OCI-LY7 (cell line): ENCODE measurements around the gene MPI. TPM values are rescaled to one million over a fixed set of nuclear protein-coding genes. Genes with fewer than 3 reads are reported as not detected.

Experiments used
- BruUV-seq: library from RNA; stranded (reverse); fragments of 400-500 nt; replicated peaks from 2 replicates; lab custom pipeline; 2021; lab: Mats Ljungman, UMichigan
- CTCF ChIA-PET: fragments of 300-600 bp; sonication (Branson Sonifier 250); formaldehyde crosslinking; loops from one replicate; lab custom pipeline; 2022; ENCODE audit warnings: antibody characterized with exemption; ENCODE audit not compliant: unreplicated experiment; lab: Charles Lee
- POLR2A ChIA-PET: fragments of 300-600 bp; sonication (Branson Sonifier 250); formaldehyde crosslinking; loops from one replicate; lab custom pipeline; 2022; ENCODE audit warnings: antibody characterized with exemption; lab: Charles Lee
- DNase-seq: peaks from one replicate; pipeline ENCODE4 v3.0.0-alpha.2; 2015; ENCODE audit warnings: low spot score
- H2AFZ ChIP-seq: fragments of 200-600 bp; sonication (generic), shearing (Covaris generic); 2 replicates; pipeline ENCODE4 v1.6.1; 2014; ENCODE audit warnings: mild to moderate bottlenecking, antibody characterized with exemption, low read length, moderate library complexity
- H3K27ac ChIP-seq: fragments of 200-600 bp; sonication (generic); 2 replicates; pipeline ENCODE4 v1.5.1; 2014; ENCODE audit warnings: mixed run types, low read depth, mild to moderate bottlenecking, moderate library complexity, low read length, inconsistent platforms; ENCODE audit not compliant: poor library complexity, severe bottlenecking
- H3K36me3 ChIP-seq: fragments of 200-600 bp; sonication (generic); 2 replicates; pipeline ENCODE4 v1.6.1; 2014; ENCODE audit warnings: mild to moderate bottlenecking, antibody characterized with exemption, low read length, moderate library complexity, mixed read lengths; ENCODE audit not compliant: insufficient read depth
- H3K4me1 ChIP-seq: fragments of 200-600 bp; sonication (generic); 2 replicates; pipeline ENCODE4 v1.5.1; 2014; ENCODE audit warnings: mild to moderate bottlenecking, low read length; ENCODE audit not compliant: insufficient read depth, poor library complexity, severe bottlenecking
- H3K4me2 ChIP-seq: fragments of 200-600 bp; sonication (generic); 2 replicates; pipeline ENCODE4 v1.6.1; 2014; ENCODE audit warnings: mild to moderate bottlenecking, low read length
- H3K4me3 ChIP-seq: fragments of 200-600 bp; sonication (generic); 2 replicates; pipeline ENCODE4 v1.5.1; 2014; ENCODE audit warnings: mild to moderate bottlenecking, low read depth, low read length; ENCODE audit not compliant: poor library complexity, severe bottlenecking
- H3K79me2 ChIP-seq: fragments of 200-600 bp; sonication (generic); 2 replicates; pipeline ENCODE4 v1.6.1; 2016; ENCODE audit warnings: low read depth, mild to moderate bottlenecking, low read length, moderate library complexity, mixed read lengths; ENCODE audit not compliant: insufficient read depth
- H3K9me2 ChIP-seq: fragments of 200-600 bp; sonication (generic); 2 replicates; pipeline ENCODE4 v1.6.1; 2016; ENCODE audit warnings: mild to moderate bottlenecking, low read length, mixed read lengths; ENCODE audit not compliant: insufficient read depth
- H3K9me3 ChIP-seq: fragments of 200-600 bp; sonication (generic); 2 replicates; pipeline ENCODE4 v1.6.1; 2014; ENCODE audit warnings: mild to moderate bottlenecking, mixed run types, low read length, mixed read lengths
- H4K20me1 ChIP-seq: fragments of 200-600 bp; sonication (generic); 2 replicates; pipeline ENCODE4 v1.6.1; 2014; ENCODE audit warnings: mild to moderate bottlenecking, antibody characterized with exemption, low read length, moderate library complexity, mixed read lengths; ENCODE audit not compliant: insufficient read depth
- EZH2phosphoT487 ChIP-seq: fragments of 200-600 bp; sonication (generic); IDR thresholded peaks from 2 replicates; pipeline ENCODE4 v1.6.1; 2018; ENCODE audit warnings: low read depth, borderline replicate concordance, mild to moderate bottlenecking, mixed run types, antibody characterized with exemption, low read length, moderate library complexity, mixed read lengths
- intact Hi-C: fragments of 100-400 bp; cut with micrococcal nuclease; formaldehyde crosslinking; loops from one replicate; pipeline ENCODE4 v1.10.0; 2022; ENCODE audit not compliant: unreplicated experiment
- total RNA-seq, 2 experiments: library from RNA; depleted of rRNA in 1 of 2; stranded (reverse); fragments of >200 nt in 1 of 2; shearing (Covaris generic) in 1 of 2; gene quantifications; 2 replicates each; pipeline ENCODE4 v1.2.3, GENCODE V29; 2014 to 2022
- TF ChIP-seq, protein P1 (sequence below): fragments of 200-600 bp; sonication (generic); conservative IDR thresholded peaks from 2 replicates; pipeline ENCODE4 v1.5.1; 2014; ENCODE audit warnings: mild to moderate bottlenecking, antibody characterized with exemption, low read length, moderate library complexity, mixed read lengths

The MPI gene
- total RNA-seq, 2 experiments from 2014 or later, result 58.9 to 67.2 TPM

DNA sequence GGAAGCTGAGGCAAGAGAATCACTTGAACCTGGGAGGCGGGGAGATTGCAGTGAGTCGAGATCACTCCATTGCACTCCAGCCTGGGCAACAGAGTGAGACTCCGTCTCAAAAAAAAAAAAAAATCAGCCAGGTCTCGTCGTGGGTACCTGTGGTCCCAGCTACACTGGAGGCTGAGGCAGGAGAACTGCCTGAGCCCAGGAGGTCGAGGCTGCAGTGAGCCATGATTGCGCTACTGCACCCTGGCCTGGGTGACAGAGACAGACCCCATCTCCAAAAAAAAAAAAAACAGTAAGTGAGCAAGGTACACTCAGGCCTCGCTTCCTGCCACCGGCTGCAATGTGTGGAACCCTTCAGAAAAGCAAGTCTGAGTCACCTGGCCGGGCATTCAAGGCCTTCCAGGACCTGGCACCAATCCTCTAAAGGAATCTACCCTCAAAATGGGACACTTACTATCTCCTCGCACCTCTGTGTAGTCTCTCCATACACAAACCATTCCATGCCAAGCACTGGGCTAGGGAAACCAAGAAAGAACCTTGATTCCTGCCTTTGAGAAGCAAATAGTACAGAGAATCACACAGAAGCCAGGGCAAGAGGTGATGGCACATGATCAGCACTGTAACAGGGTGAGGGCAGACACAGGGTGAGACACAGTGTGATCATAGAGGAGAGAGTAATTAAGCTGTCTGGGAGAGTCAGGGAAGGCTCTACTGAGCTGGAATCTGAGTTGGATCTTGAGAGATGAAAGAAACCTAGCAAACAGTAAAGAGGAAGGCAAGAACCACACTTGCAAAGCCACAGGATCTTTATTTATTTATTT, 26.4 kb upstream of the MPI start:
- Histone ChIP-seq H3K36me3 (peaks cover 25% of the 10 kb centered on the region), H3K4me3 (no peak overlapping the region), H2AFZ (no peak overlapping the region), H3K9me3 (peaks cover 10% of the 10 kb centered on the region), H3K27ac (no peak overlapping the region), H4K20me1 (no peaks in the 10 kb centered on the region), H3K4me2 (no peak overlapping the region), H3K9me2 (no peaks in the 10 kb centered on the region), H3K4me1 (peaks cover 16% of the 10 kb centered on the region), H3K79me2 (peaks cover 40% of the 10 kb centered on the region)
- intact Hi-C loops, result no loop called here
- no peak for TF ChIP-seq EZH2phosphoT487
- TF ChIP-seq, protein P1, sequence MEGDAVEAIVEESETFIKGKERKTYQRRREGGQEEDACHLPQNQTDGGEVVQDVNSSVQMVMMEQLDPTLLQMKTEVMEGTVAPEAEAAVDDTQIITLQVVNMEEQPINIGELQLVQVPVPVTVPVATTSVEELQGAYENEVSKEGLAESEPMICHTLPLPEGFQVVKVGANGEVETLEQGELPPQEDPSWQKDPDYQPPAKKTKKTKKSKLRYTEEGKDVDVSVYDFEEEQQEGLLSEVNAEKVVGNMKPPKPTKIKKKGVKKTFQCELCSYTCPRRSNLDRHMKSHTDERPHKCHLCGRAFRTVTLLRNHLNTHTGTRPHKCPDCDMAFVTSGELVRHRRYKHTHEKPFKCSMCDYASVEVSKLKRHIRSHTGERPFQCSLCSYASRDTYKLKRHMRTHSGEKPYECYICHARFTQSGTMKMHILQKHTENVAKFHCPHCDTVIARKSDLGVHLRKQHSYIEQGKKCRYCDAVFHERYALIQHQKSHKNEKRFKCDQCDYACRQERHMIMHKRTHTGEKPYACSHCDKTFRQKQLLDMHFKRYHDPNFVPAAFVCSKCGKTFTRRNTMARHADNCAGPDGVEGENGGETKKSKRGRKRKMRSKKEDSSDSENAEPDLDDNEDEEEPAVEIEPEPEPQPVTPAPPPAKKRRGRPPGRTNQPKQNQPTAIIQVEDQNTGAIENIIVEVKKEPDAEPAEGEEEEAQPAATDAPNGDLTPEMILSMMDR, result no peak
- no peak for DNase-seq
- ChIA-PET POLR2A (interaction anchor here (0.7 kb wide), 1 partner anchor 20 kb away, joined by 3 read pairs; the partner anchor contains the start of gene ULK3), CTCF (no interaction called here)
- no TSS peak for BruUV-seq

GRCh38 chr15:74864296-74864695, 25.5 kb upstream of the MPI start:
- H3K4me1 ChIP-seq, result peaks cover 8% of the 10 kb centered on the region
- DNase-seq, result no peak
- H3K36me3 ChIP-seq, result peaks cover 31% of the 10 kb centered on the region
- ChIA-PET POLR2A (no interaction called here), CTCF (no interaction called here)
- no peak for TF ChIP-seq EZH2phosphoT487
- TF ChIP-seq, protein P1, result no peak
- intact Hi-C loops, result no loop called here
- H2AFZ ChIP-seq, result no peak overlapping the region
- no peak overlapping the region for H3K4me3 ChIP-seq
- H3K9me3 ChIP-seq, result peaks cover 16% of the 10 kb centered on the region
- H4K20me1 ChIP-seq, result no peaks in the 10 kb centered on the region
- H3K9me2 ChIP-seq, result no peaks in the 10 kb centered on the region
- peaks cover 43% of the 10 kb centered on the region for H3K79me2 ChIP-seq
- no peak overlapping the region for H3K27ac ChIP-seq
- no peak overlapping the region for H3K4me2 ChIP-seq
- no TSS peak for BruUV-seq

DNA sequence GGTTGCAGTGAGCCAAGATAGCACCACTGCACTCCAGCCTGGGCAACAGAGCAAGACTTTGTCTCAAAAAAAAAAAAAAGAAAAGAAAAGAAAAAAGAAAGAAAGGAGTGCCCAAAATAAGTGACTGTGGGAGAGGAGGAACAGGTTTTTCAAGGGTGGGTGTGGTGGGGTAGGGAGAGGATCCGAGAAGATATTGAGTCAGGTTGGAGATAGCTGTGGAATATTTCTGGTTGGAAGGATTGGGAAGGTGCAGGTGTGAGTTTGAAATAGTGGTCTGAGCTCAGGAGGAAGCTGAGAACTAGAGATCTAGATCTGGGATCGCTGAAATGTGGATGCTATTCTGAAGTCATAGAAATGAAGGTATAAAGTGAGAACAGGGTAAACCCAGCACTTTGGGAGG, 24.5 kb upstream of the MPI start:
- Histone ChIP-seq H4K20me1 (no peaks in the 10 kb centered on the region; the same call in 1 of the 2 replicates), H3K4me2 (no peak overlapping the region), H3K4me1 (peaks cover 11% of the 10 kb centered on the region), H3K9me2 (no peaks in the 10 kb centered on the region), H3K4me3 (no peak overlapping the region), H3K27ac (no peak overlapping the region), H3K9me3 (peaks cover 16% of the 10 kb centered on the region), H3K36me3 (peaks cover 36% of the 10 kb centered on the region), H3K79me2 (peaks cover 46% of the 10 kb centered on the region), H2AFZ (no peak overlapping the region)
- DNase-seq, result no peak
- ChIA-PET POLR2A (interaction anchor here (0.6 kb wide), 1 partner anchor 146 kb away, joined by 4 read pairs; no protein-coding TSS in a partner anchor), CTCF (no interaction called here)
- no TSS peak for BruUV-seq
- intact Hi-C loops, result no loop called here
- no peak for TF ChIP-seq EZH2phosphoT487
- TF ChIP-seq, protein P1, result no peak
